NCI-H1105 treated with DMSO at 0.1 percent for 48 hours (cell line): ENCODE data around the gene CAMK2N2.
"Not testable (repeated sequence)": the region's sequence is repeated elsewhere in the genome, so short reads cannot be mapped to it uniquely, and the experiment has no call there.

Experiments used
- DNase-seq: peaks from one replicate; lab custom pipeline; 2025; lab: John Stamatoyannopoulos, UW

Gene CAMK2N2

DNA sequence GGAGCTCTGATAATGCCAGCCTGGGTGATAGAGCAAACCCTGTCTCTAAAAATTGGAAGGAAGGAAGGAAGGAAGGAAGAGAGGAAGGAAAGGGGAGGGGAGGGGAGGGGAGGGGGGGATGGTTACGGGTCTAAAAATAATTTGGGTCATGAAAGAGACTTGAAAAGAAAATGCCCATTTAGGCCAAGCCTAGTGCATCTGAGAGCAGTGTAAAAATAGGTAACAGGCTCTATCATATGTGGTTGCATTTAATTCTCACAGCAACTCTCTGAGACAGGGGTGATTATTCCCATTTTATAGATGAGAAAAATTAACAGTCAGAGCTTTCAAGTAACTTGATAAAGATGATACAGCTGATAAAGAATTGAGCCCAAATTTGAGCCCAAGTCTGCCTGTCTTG is 10.9 kb upstream of the CAMK2N2 start:
- no peak for DNase-seq

DNA sequence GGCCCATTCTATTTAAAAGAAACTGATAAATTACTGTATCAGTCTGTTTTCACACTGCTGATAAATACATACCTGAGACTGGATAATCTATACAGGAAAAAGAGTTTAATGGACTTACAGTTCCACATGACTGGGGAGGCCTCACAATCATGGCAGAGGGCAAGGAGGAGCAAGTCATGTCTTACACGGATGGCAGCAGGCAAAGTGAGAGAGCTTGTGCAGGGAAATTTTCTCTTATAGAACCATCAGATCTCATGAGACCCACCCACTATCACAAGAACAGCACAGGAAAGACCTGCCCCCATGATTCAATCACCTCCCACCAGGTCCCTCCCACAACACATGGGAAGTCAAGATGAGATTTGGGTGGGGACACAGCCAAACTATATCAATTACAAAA is 5.9 kb upstream of the CAMK2N2 start:
- DNase-seq: not testable (repeated sequence)

GRCh38 chr3:184262764-184263179 is 1.4 kb upstream of the CAMK2N2 start:
- no peak for DNase-seq

DNA sequence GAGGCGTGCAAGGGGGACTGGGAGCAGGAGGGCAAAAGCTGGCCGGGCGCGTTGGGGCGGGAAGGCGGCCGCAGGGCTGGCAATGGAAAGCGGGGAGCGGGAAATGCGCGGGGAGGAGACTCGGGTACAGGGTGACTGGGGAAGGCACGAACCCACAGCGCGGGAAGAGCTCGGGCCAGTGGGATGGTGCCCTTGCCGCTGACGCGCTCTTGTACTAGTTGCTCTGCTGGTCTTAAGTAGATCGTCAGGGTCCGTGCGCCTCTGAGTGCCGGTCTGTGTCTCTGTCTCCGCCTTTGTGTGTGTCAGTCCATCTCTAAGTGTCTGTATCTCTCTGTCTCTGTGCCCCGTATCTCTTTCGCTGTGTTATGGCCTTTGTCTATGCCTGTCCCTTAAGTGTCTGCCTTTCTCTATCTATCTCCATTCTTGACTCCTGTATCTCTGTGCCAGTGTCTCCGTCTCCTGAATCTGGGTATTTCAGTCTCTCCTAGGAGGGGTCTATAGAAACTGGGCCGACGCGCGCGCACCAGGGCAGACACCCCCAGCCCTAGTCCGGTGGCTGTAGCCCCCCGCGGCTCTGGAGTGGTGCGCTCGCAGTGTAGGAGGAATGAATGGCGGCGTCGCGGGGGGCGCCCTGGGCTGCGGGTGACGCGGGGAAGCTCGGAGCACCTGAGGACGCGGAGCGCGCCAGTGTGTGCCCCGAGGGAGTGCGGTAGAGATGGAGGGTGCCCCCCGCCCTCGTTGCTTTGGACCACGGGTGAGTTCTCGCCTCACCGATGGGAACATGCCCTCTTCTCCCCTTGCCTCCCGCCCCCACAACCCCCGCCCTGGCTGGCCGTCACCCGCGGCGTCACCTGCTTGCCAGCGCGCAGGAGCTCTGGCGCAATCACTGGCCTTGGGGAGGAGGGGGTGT is 756 bp upstream of the CAMK2N2 start:
- peak; percentile 77 for DNase-seq

DNA sequence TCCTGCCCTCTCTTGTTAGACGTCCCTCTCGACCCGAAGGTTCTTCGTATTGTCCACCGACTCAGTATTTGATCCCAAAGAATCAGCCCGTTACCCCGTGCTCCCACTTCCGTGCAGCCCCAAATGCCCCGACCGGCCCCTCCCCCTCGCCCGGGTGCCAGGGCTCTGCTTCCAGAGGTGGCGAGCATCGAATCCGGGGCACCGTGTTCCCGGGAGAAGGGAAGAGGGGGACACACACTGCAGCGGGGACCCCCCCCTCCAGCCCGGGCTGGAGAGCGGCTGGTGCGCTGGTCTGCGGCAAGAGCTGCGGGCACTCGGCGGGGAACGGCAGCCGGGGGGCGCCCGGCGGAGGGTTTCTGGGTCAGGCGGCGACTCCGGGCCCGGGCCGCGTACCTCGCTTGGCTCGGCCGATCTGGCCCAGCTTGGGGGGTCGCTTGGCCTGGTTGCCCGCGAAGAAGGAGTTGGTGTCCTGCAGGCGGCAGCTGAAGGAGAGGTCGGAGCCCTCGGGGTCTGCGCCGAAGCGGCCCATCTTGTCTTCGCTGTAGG is 556 bp downstream of the CAMK2N2 start:
- peak; percentile 53 for DNase-seq

- peak; percentile 53 for DNase-seq
Observed at GRCh38 chr3:184259878-184260723, 1.3 kb downstream of the CAMK2N2 start.

GRCh38 chr3:184259396-184259877 is 1.9 kb downstream of the CAMK2N2 start:
- DNase-seq: no peak

DNA sequence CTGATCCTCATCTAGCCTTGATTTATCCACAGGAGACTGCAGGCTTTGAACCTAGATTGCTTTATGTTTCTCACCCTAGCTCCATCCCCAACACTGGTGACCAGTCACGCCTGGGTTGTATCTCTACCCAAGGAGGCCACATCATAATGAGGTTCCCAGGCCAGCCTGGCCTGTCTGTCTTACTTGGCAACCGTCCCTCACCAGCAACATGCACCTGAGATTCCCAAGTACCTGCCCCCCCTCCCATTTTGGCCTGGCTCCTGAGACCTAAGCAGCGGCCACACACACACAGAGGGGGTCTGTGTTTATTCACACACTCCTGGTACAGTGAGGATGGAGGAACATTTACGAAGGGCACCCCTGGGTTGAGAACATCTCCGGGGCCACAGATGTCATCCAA is 2.4 kb downstream of the CAMK2N2 start:
- no peak for DNase-seq

DNA sequence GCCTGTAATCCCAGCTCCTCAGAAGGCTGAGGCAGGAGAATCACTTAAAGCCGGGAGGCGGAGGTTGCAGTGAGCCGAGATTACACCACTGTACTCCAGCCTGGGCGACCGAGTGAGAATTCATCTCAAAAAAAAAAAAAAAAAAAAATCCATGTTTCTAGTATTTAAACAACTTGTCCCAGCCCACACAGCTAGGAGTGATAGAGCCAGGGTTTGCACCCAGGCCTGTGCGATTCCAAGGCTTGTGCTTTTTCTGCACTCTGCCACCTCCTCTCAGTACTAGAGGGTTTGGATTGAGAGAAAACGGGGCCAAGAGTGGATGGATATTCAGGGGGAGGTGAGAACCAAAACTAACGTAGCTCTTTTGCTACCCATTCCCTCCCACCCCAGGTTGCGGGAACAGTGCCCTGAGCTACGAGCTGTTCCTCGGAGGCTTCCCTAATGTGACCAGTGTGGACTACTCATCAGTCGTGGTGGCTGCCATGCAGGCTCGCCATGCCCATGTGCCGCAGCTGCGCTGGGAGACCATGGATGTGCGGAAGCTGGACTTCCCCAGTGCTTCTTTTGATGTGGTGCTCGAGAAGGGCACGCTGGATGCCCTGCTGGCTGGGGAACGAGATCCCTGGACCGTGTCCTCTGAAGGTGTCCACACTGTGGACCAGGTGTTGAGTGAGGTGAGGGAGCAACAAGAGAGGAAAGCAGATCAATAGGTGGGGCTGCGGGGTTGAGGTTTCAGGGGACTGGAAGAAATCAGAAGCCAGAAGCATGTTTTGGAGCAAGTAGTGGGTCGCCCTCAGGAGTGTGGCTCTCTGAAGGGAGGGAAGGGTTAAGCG is 4.1 kb downstream of the CAMK2N2 start:
- DNase-seq: no peak

GRCh38 chr3:184255291-184256039 is 5.9 kb downstream of the CAMK2N2 start:
- no peak for DNase-seq

DNA sequence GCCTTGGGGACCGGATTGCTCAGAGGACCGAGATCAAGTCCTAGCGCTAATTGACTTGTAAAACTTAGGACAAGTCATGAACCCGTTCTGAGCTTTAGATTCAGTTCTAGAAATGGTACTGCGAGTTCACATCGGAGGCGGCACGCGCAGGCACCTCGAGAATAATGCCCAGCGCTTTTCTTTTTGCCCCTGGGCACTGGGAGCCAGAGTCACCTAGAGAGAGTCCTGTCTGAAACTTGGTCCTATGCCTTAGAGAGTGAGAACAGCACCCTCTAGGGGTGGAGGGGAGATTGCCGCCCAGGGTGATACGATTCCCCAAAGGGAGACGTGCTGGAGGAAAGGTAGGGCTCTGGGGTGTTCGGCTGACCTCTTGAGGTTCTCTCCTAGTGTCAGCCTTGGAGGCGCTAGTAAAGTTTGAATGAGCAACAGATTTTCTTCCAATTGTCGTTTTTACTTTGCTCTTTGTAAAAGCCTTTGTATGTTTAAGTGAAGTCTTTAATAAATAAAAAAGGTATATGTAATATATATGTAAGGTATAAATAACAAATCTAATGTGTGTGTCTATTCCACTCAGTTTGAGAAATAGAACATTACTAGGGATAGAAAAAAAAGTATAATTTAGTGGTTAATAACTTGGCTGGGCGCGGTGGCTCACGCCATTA is 11.1 kb downstream of the CAMK2N2 start:
- peak; percentile 97 for DNase-seq

- peak; percentile 100 for DNase-seq
Observed at GRCh38 chr3:184249412-184250166, 11.8 kb downstream of the CAMK2N2 start, which contains the start of gene EEF1AKMT4. TSS of gene EEF1AKMT4 (plus strand) at chr3:184249672. CDS start at chr3:184249695, 23 bp downstream.

GRCh38 chr3:184248454-184249411 is 12.6 kb downstream of the CAMK2N2 start, which contains the start of gene ALG3:
TSS of gene ALG3 (minus strand) at chr3:184248962. CDS start at chr3:184248940, 22 bp downstream.
- peak; percentile 82 for DNase-seq

DNA sequence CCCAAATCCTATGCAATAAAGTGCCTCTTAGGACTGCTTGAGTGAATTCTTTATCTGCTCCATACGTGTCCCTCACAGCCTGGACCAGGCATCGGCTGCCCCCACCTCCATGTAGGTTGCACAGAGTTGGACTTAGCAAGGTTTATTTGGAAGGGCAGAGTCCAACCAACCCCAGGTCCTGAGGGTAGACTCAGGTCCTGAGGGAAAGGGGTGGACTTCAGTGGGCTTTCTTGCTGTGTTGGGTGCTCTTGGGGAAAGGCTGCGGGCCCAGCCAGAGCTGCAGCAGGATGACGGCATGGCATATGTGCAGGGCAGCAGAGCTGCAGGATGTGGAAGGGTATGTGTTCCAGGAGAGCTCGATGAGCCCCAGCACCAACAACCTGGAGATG is 19.1 kb downstream of the CAMK2N2 start:
- no peak for DNase-seq

DNA sequence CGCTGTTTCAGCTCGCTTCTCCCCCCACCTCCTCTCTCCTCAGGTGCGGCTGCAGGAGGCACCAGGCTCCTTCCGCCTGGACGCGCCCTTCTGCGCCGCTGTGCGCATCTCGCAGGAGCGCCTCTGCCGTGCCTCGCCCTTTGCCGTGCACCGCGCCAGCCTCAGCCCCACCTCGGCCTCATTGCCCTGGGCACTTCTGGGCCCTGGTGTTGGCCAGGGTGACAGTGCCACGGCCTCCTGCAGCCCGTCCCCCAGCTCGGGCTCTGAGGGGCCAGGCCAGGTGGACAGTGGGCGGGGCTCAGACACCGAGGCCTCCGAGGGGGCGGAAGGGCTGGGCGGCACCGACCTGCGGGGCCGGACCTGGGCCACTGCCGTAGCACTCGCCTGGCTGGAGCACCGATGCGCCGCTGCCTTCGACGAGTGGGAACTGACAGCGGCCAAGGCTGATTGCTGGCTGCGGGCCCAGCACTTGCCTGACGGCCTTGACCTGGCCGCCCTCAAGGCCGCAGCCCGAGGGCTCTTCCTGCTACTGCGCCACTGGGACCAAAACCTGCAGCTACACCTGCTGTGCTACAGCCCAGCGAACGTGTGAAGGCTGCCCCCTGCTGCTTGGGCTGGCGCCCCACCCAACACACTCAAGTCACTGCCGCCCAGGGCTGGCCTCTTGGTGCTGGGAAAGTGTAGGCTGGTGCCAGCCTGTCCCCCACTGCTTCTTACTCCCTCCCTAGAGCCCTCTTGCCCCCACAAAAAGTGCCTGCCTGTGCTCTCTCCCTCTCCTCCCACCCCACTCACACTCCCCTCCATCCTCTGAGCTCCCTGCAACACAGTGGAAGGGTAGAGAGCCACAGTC is 19.7 kb downstream of the CAMK2N2 start:
- peak; percentile 95 for DNase-seq

DNA sequence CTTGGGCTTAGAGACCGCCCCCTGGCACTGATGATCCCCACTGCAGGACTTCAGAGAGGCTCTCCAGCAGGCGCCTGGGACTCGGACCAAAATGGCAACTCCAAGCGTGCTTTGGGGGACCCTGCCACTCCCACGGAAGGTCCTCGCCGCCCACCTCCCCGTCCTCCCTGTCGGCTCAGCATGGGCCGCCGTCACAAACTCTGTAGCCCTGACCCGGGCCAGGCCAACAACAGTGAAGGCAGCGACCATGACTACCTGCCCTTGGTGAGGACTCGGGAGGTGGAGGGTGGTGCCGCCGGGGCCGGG is 20.3 kb downstream of the CAMK2N2 start:
- DNase-seq: no peak

DNA sequence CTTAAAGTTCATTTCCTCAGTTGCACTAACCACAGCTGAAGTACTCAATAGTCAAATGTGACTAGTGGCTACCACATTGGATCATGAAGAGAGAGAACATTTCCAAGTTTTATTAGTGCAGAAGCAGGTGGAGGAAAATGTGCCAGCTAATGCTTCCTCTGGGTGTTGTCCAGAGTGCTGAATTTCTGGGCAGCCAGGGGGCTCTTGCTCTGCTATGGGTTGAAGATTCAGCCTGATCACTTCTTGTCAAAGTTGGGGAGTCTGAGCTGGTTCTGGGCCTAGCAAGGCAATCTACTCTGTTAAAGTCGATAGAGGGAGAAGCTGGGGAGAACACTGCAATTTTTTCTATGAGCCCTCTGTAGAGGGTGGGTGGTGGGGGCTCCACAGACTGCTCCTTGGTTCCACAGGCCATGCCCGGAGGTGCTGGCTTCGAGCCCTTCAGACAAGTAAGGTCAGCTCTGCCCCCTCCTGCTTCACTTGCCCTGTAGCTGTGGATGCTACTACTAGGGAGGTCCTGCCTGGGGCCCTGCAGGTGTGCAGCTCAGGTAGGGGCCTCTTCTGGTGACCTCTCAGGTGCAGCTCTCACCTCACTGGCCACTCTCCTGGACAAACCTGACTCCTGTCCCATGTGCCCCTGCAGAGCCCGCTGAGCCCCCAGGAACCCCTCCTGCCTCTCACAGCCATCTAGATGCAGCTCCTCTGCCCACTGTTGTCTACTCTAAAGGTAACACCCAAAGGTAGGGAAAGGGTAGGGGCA is 20.8 kb downstream of the CAMK2N2 start:
- no peak for DNase-seq
